Right atrium auricular region (tissue), 2 donors: ENCODE measurements around the gene AKAP8. TPM values are rescaled to one million over a fixed set of nuclear protein-coding genes. Genes with fewer than 3 reads are reported as not detected.

Experiments used
- DNase-seq: peaks from one replicate; pipeline ENCODE4 v3.0.0-alpha.2; 2019; ENCODE audit warnings: low spot score
- H3K27ac ChIP-seq, 2 donors: fragments of 200-600 bp; sonication (generic); 1 replicate in 1 of 2; 2 replicates in 1 of 2; pipeline ENCODE4 v1.5.1; 2016 to 2019
- H3K27me3 ChIP-seq, 2 donors: fragments of 200-600 bp; sonication (generic); one replicate each; pipeline versions ENCODE4 v1.5.1 to v1.6.0; 2017 to 2019
- H3K36me3 ChIP-seq: fragments of 200-600 bp; sonication (generic); one replicate; pipeline ENCODE4 v1.5.1; 2016
- H3K4me1 ChIP-seq, 2 donors: fragments of 200-600 bp; sonication (generic); one replicate each; pipeline versions ENCODE4 v1.5.1 to v1.6.0; 2017 to 2019
- H3K4me3 ChIP-seq, 2 donors: fragments of 200-600 bp; sonication (generic); 1 replicate in 1 of 2; 2 replicates in 1 of 2; pipeline ENCODE4 v1.5.1; 2017 to 2019; ENCODE audit warnings: mild to moderate bottlenecking in 1 of 2, moderate library complexity in 1 of 2
- H3K9me3 ChIP-seq, 2 donors: fragments of 200-600 bp; sonication (generic); one replicate each; pipeline ENCODE4 v1.5.1; 2019
- CTCF ChIP-seq, 2 donors: fragments of 200-600 bp; sonication (generic); IDR thresholded peaks; one replicate each; pipeline ENCODE4 v1.5.1; 2019; ENCODE audit warnings: antibody characterized with exemption in 2 of 2
- total RNA-seq, 2 donors: library from RNA; depleted of rRNA; stranded (reverse); fragments of >200 nt; gene quantifications; one replicate each; pipeline ENCODE4 v1.1.0, GENCODE V29; 2016

AKAP8 gene
- total RNA-seq, 2 donors from 2014 or later = 12.3 to 17.9 TPM

DNA sequence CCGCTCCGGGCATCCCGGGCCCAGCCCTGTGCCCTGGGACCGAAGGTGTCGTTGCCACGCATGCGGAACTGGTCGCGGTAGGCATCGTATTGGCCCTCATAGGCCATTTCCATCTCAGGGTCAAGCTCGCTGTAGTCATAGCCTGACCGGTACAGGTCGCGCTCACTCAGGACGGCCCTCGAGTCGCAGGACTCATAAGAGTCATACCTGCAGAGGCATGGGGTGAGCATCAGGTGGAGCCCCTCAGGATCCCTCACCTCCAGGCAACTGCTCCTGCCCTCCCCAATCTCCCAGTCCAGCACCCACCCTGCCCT lies 21.8 kb upstream of the AKAP8 start:
- Histone ChIP-seq H3K27me3 (no peaks in the 10 kb centered on the region), H3K4me1 (peaks cover 0 to 59% of the 10 kb centered on the region in 2 donors), H3K36me3 (peaks cover 66% of the 10 kb centered on the region), H3K27ac (peak overlapping the region; percentile 77 to 85), H3K4me3 (no peak overlapping the region), H3K9me3 (no peaks in the 10 kb centered on the region)
- DNase-seq = no peak
- no peak for TF ChIP-seq CTCF (IDR thresholded peaks at IDR 0.05)

- H3K36me3 ChIP-seq = peaks cover 71% of the 10 kb centered on the region
- H3K4me3 ChIP-seq = no peak overlapping the region
- peak overlapping the region; percentile 77 to 85 for H3K27ac ChIP-seq
- no peak for TF ChIP-seq CTCF (IDR thresholded peaks at IDR 0.05)
- no peak for DNase-seq
- no peaks in the 10 kb centered on the region for H3K9me3 ChIP-seq
- peaks cover 0 to 53% of the 10 kb centered on the region in 2 donors for H3K4me1 ChIP-seq
- no peaks in the 10 kb centered on the region for H3K27me3 ChIP-seq
Measured at GRCh38 chr19:15400521-15401396, 21.2 kb upstream of the AKAP8 start.

GRCh38 chr19:15399635-15400034 lies 20.0 kb upstream of the AKAP8 start:
- Histone ChIP-seq H3K4me1 (peaks cover 0 to 44% of the 10 kb centered on the region in 2 donors), H3K4me3 (no peak overlapping the region), H3K27me3 (no peaks in the 10 kb centered on the region), H3K27ac (no peak overlapping the region), H3K36me3 (peaks cover 79% of the 10 kb centered on the region), H3K9me3 (no peaks in the 10 kb centered on the region)
- TF ChIP-seq CTCF (IDR thresholded peaks at IDR 0.05) = no peak
- no peak for DNase-seq

DNA sequence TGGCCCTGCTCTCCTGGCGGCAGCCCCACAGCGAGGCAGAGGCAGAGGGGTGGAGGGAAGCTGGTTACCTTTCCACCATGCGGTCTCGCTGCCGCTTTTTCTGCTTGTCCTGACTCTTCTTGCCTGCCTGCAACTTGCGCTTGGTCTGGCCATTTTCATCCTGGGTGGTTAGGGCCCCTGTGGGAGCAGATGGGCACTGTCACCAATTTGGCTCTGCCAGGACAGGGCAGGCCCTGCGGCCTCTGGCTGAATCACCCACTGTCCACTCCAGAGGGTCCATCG lies 19.6 kb upstream of the AKAP8 start:
- DNase-seq = no peak
- Histone ChIP-seq H3K27ac (no peak overlapping the region), H3K4me1 (peaks cover 0 to 39% of the 10 kb centered on the region in 2 donors), H3K36me3 (peaks cover 84% of the 10 kb centered on the region), H3K4me3 (no peak overlapping the region), H3K9me3 (no peaks in the 10 kb centered on the region), H3K27me3 (no peaks in the 10 kb centered on the region)
- no peak for TF ChIP-seq CTCF (IDR thresholded peaks at IDR 0.05)

DNA sequence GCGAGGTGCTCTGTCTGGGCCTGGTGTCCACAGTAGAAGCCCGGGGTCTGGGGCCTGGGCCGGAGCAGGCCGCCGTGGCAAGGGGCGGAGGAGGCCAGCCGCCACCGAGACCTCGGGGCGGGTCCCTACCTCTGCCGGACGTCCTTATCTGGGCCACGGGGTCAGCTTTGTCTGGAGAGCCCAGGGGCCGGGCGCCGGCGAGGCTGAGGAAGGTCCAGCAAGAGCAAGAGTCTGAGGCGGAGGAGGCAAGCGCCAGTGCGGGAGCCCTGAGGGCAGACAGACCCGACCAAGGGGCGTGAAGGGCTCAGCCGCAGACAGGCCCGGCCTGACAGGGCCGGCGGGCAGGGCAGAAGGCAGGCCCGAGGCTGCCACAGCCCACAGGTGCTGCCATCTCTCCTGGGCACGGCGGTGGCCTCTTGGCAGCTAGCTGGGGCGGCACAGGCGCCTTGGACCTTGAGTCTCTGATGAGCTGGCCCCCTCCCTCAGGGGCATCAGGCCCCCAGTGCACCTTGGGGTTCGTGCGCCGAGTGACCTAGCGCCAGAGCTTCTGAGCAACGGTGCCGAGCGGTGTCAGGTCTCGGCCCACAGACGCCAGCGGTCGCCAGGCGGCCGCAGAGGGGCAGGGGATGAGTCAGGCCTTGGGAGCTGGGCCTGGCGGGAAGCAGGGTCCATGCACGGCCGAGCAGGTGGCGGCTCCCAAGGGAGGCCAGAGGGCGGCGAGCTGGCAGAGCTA lies 19.1 kb upstream of the AKAP8 start:
- Histone ChIP-seq H3K9me3 (no peaks in the 10 kb centered on the region), H3K27me3 (no peaks in the 10 kb centered on the region), H3K4me3 (no peak overlapping the region), H3K36me3 (peaks cover 88% of the 10 kb centered on the region), H3K27ac (no peak overlapping the region), H3K4me1 (peaks cover 0 to 34% of the 10 kb centered on the region in 2 donors)
- DNase-seq = no peak
- no peak for TF ChIP-seq CTCF (IDR thresholded peaks at IDR 0.05)
